ENCODE results near the gene MINDY4.
A peak's percentile ranks its signal among the peaks of the same experiment; 100 is the strongest.

Gene MINDY4

GRCh38 chr7:30741289-30741688 is 29.9 kb upstream of the MINDY4 start:
- FAIRE-seq (no peak), DNase-seq (ENCODE audit: insufficient read length, low spot score) (no peak)

- DNase-seq (ENCODE audit: insufficient read length, low spot score): peak; percentile 41
- no peak for FAIRE-seq
These were observed 27.7 kb upstream of the MINDY4 start for GRCh38 chr7:30743371-30744074.

- DNase-seq (ENCODE audit: insufficient read length, low spot score): no peak
These were observed 27.2 kb upstream of the MINDY4 start for GRCh38 chr7:30744075-30744417.

GRCh38 chr7:30745261-30745941 is 25.8 kb upstream of the MINDY4 start:
- no peak for FAIRE-seq
- DNase-seq (ENCODE audit: insufficient read length, low spot score): no peak

More at GRCh38 chr7:30744075-30744417, 27.2 kb upstream of the MINDY4 start:
- FAIRE-seq: no peak

- FAIRE-seq: no peak
- no peak for DNase-seq (ENCODE audit: insufficient read length, low spot score)
These were observed 21.2 kb upstream of the MINDY4 start for GRCh38 chr7:30750010-30750409.

- no peak for FAIRE-seq
- DNase-seq (ENCODE audit: insufficient read length, low spot score): no peak
These were observed 20.2 kb upstream of the MINDY4 start for GRCh38 chr7:30750683-30751650.

- no peak for FAIRE-seq
- DNase-seq (ENCODE audit: insufficient read length, low spot score): no peak
These were observed 19.4 kb upstream of the MINDY4 start, which contains the start of gene INMT for GRCh38 chr7:30751696-30752273. INMT (plus strand) TSS chr7:30752135; CDS start chr7:30752151, 16 bp downstream.

- FAIRE-seq: no peak
- no peak for DNase-seq (ENCODE audit: insufficient read length, low spot score)
These were observed 18.7 kb upstream of the MINDY4 start for GRCh38 chr7:30752484-30752883.

GRCh38 chr7:30752979-30753378 is 18.2 kb upstream of the MINDY4 start:
- no peak for DNase-seq (ENCODE audit: insufficient read length, low spot score)
- no peak for FAIRE-seq

- FAIRE-seq: peak; percentile 28
- DNase-seq (ENCODE audit: insufficient read length, low spot score): no peak
These were observed 16.8 kb upstream of the MINDY4 start for GRCh38 chr7:30754315-30754877.

- DNase-seq (ENCODE audit: insufficient read length, low spot score) (no peak), FAIRE-seq (no peak)
These were observed 15.6 kb upstream of the MINDY4 start for GRCh38 chr7:30755384-30756154.

GRCh38 chr7:30757342-30757692 is 13.9 kb upstream of the MINDY4 start:
- FAIRE-seq: no peak

GRCh38 chr7:30760514-30761213 is 10.6 kb upstream of the MINDY4 start:
- no peak for DNase-seq (ENCODE audit: insufficient read length, low spot score)
- FAIRE-seq: peak; percentile 13

More at GRCh38 chr7:30757342-30757692, 13.9 kb upstream of the MINDY4 start:
- no peak for DNase-seq (ENCODE audit: insufficient read length, low spot score)

- DNase-seq (ENCODE audit: insufficient read length, low spot score): no peak
- FAIRE-seq: no peak
These were observed 9.7 kb upstream of the MINDY4 start for GRCh38 chr7:30761214-30762156.

GRCh38 chr7:30764030-30764975 is 6.9 kb upstream of the MINDY4 start:
- DNase-seq (ENCODE audit: insufficient read length, low spot score) (no peak), FAIRE-seq (no peak)

- DNase-seq (ENCODE audit: insufficient read length, low spot score) (no peak), FAIRE-seq (no peak)
These were observed 5.8 kb upstream of the MINDY4 start for GRCh38 chr7:30765408-30765807.

- DNase-seq (ENCODE audit: insufficient read length, low spot score) (no peak), FAIRE-seq (no peak)
These were observed 408 bp upstream of the MINDY4 start for GRCh38 chr7:30770845-30771173.
